Tibial nerve (tissue), 4 donors: ENCODE results near the gene PTPRF. TPM values are rescaled to one million over a fixed set of nuclear protein-coding genes. Genes with fewer than 3 reads are reported as not detected.
"Not testable (repeated sequence)": the region's sequence is repeated elsewhere in the genome, so short reads cannot be mapped to it uniquely, and the experiment has no call there.

Experiments used
- DNase-seq, 2 donors: peaks; one replicate each; pipeline ENCODE4 v3.0.0-alpha.2; 2019; ENCODE audit warnings: low spot score in 2 of 2
- H3K27ac ChIP-seq, 4 donors: fragments of 200-600 bp; sonication (generic) in 3 of 4; one replicate each; pipeline ENCODE4 v1.5.1; 2017 to 2019; ENCODE audit warnings: mild to moderate bottlenecking in 1 of 4
- H3K27me3 ChIP-seq, 2 donors: fragments of 200-600 bp; sonication (generic) in 1 of 2; one replicate each; pipeline versions ENCODE4 v1.5.1 to v1.6.0; 2017 to 2019
- H3K36me3 ChIP-seq, 3 donors: fragments of 200-600 bp; sonication (generic); one replicate each; pipeline ENCODE4 v1.5.1; 2018 to 2019
- H3K4me1 ChIP-seq, 4 donors: fragments of 200-600 bp; sonication (generic) in 3 of 4; one replicate each; pipeline ENCODE4 v1.5.1; 2017 to 2019
- H3K4me3 ChIP-seq, 4 donors: fragments of 200-600 bp; sonication (generic) in 3 of 4; one replicate each; pipeline ENCODE4 v1.5.1; 2017 to 2019; ENCODE audit warnings: mild to moderate bottlenecking in 1 of 4, moderate library complexity in 1 of 4
- H3K9me3 ChIP-seq, 4 donors: fragments of 200-600 bp; sonication (generic) in 3 of 4; one replicate each; pipeline ENCODE4 v1.5.1; 2017 to 2019
- EP300 ChIP-seq, 2 donors: sonication (generic); formaldehyde crosslinking; IDR thresholded peaks; one replicate each; pipeline ENCODE4 v1.6.1; 2017; ENCODE audit warnings: antibody characterized with exemption in 2 of 2, mild to moderate bottlenecking in 1 of 2
- POLR2A ChIP-seq, 2 donors: fragments of 450-650 bp; IDR thresholded peaks; one replicate each; pipeline ENCODE4 v1.6.1; 2017; ENCODE audit warnings: antibody characterized with exemption in 2 of 2, mild to moderate bottlenecking in 2 of 2, moderate library complexity in 2 of 2
- WGBS, 2 donors: methylation state at CpG; one replicate each; pipeline ENCODE4 v1.1.5; 2018; 5-methylcytosine and 5-hydroxymethylcytosine counted together
- total RNA-seq, 4 donors: library from RNA; depleted of rRNA; stranded (reverse); fragments of >200 nt; gene quantifications; one replicate each; pipeline ENCODE4 v1.1.0, GENCODE V29; 2016
- TF ChIP-seq, protein P1 (sequence below), 5 experiments: fragments of 200-600 bp in 3 of 5; fragments of 450-650 bp in 2 of 5; sonication (generic) in 3 of 5; IDR thresholded peaks; one replicate each; pipeline ENCODE4 v1.5.1; 2016 to 2019; ENCODE audit warnings: antibody characterized with exemption in 5 of 5, mild to moderate bottlenecking in 3 of 5, moderate library complexity in 2 of 5

Gene PTPRF
- total RNA-seq, 4 donors from 2014 or later: 72.0 to 112 (median 92.5) TPM

GRCh38 chr1:43491061-43491460, 39.6 kb upstream of the PTPRF start:
- peaks cover 0 to 52% (median 0%) of the 10 kb centered on the region in 4 donors for H3K9me3 ChIP-seq
- 84 to 94% methylated on average over 1 of the region's 1 CpG for WGBS, 2 donors
- peaks cover 0 to 5% (median 0%) of the 10 kb centered on the region in 4 donors for H3K4me1 ChIP-seq
- H3K4me3 ChIP-seq: no peak overlapping the region
- H3K27ac ChIP-seq: no peak overlapping the region
- H3K36me3 ChIP-seq: no peaks in the 10 kb centered on the region
- no peak for DNase-seq
- no peaks in the 10 kb centered on the region for H3K27me3 ChIP-seq
- no peak for TF ChIP-seq EP300 (IDR thresholded peaks at IDR 0.05)
- no peak for TF ChIP-seq POLR2A (IDR thresholded peaks at IDR 0.05)
- TF ChIP-seq, protein P1, sequence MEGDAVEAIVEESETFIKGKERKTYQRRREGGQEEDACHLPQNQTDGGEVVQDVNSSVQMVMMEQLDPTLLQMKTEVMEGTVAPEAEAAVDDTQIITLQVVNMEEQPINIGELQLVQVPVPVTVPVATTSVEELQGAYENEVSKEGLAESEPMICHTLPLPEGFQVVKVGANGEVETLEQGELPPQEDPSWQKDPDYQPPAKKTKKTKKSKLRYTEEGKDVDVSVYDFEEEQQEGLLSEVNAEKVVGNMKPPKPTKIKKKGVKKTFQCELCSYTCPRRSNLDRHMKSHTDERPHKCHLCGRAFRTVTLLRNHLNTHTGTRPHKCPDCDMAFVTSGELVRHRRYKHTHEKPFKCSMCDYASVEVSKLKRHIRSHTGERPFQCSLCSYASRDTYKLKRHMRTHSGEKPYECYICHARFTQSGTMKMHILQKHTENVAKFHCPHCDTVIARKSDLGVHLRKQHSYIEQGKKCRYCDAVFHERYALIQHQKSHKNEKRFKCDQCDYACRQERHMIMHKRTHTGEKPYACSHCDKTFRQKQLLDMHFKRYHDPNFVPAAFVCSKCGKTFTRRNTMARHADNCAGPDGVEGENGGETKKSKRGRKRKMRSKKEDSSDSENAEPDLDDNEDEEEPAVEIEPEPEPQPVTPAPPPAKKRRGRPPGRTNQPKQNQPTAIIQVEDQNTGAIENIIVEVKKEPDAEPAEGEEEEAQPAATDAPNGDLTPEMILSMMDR (IDR thresholded peaks at IDR 0.05): no peak

- 60 to 61% methylated on average over 2 of the region's 2 CpGs for WGBS, 2 donors
- no peaks in the 10 kb centered on the region for H3K27me3 ChIP-seq
- H3K4me1 ChIP-seq: peaks cover 0 to 5% (median 0%) of the 10 kb centered on the region in 4 donors
- H3K27ac ChIP-seq: no peak overlapping the region
- H3K36me3 ChIP-seq: no peaks in the 10 kb centered on the region
- peaks cover 0 to 43% (median 0%) of the 10 kb centered on the region in 4 donors for H3K9me3 ChIP-seq
- TF ChIP-seq, protein P1 (IDR thresholded peaks at IDR 0.05): no peak
- TF ChIP-seq EP300 (IDR thresholded peaks at IDR 0.05) (no peak), POLR2A (IDR thresholded peaks at IDR 0.05) (no peak)
- no peak for DNase-seq
- H3K4me3 ChIP-seq: no peak overlapping the region
Observed at GRCh38 chr1:43492826-43493225, 37.9 kb upstream of the PTPRF start.

GRCh38 chr1:43493661-43494450, 36.8 kb upstream of the PTPRF start:
- Histone ChIP-seq H3K27ac (no peak overlapping the region), H3K9me3 (peaks cover 0 to 33% (median 0%) of the 10 kb centered on the region in 4 donors), H3K36me3 (no peaks in the 10 kb centered on the region), H3K4me1 (peaks cover 0 to 5% (median 0%) of the 10 kb centered on the region in 4 donors), H3K4me3 (no peak overlapping the region), H3K27me3 (no peaks in the 10 kb centered on the region)
- no peak for DNase-seq
- WGBS, 2 donors: 30 to 32% methylated on average over 11 of the region's 11 CpGs
- TF ChIP-seq, protein P1 (IDR thresholded peaks at IDR 0.05): no peak
- no peak for TF ChIP-seq POLR2A (IDR thresholded peaks at IDR 0.05)
- TF ChIP-seq EP300 (IDR thresholded peaks at IDR 0.05): no peak

DNA sequence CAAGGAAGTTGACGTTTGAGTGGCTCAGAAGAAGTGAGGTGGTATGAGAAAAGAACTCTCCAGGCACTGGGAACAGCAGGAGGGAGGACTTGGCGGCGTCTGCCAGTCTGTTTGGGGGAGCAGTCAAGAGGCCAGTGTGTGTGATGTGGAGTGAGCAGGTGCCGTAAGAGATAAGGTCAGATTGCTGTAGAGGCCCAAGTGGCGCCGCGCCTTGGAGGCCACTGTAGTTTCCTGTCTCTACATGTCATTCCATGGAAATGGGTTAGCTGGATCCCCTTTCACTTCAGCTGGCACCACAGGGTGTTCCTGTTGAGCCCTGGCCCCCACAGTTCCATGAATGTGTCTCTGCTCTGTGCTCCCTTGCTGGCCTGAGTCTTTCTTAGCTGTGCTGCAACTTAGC, 35.5 kb upstream of the PTPRF start:
- H3K4me1 ChIP-seq: peaks cover 0 to 5% (median 0%) of the 10 kb centered on the region in 4 donors

GRCh38 chr1:43499898-43500297, 30.8 kb upstream of the PTPRF start:
- Histone ChIP-seq H3K4me3 (no peak overlapping the region), H3K27me3 (no peaks in the 10 kb centered on the region), H3K9me3 (no peaks in the 10 kb centered on the region), H3K4me1 (no peaks in the 10 kb centered on the region), H3K36me3 (no peaks in the 10 kb centered on the region), H3K27ac (no peak overlapping the region)
- DNase-seq: no peak
- 59 to 61% methylated on average over 6 of the region's 6 CpGs for WGBS, 2 donors
- TF ChIP-seq POLR2A (IDR thresholded peaks at IDR 0.05) (no peak), EP300 (IDR thresholded peaks at IDR 0.05) (no peak)
- TF ChIP-seq, protein P1 (IDR thresholded peaks at IDR 0.05): no peak

More for the DNA sequence above, 35.5 kb upstream of the PTPRF start:
- TF ChIP-seq, protein P1 (IDR thresholded peaks at IDR 0.05): no peak
- no peak for TF ChIP-seq POLR2A (IDR thresholded peaks at IDR 0.05)
- TF ChIP-seq EP300 (IDR thresholded peaks at IDR 0.05): no peak
- no peaks in the 10 kb centered on the region for H3K27me3 ChIP-seq
- 86 to 89% methylated on average over 7 of the region's 7 CpGs for WGBS, 2 donors
- H3K27ac ChIP-seq: no peak overlapping the region
- H3K36me3 ChIP-seq: no peaks in the 10 kb centered on the region
- H3K9me3 ChIP-seq: peaks cover 0 to 20% (median 0%) of the 10 kb centered on the region in 4 donors
- H3K4me3 ChIP-seq: no peak overlapping the region
- DNase-seq: no peak

- H3K27ac ChIP-seq, H3K36me3 ChIP-seq, H3K4me3 ChIP-seq, H3K9me3 ChIP-seq, DNase-seq, H3K4me1 ChIP-seq, H3K27me3 ChIP-seq: not testable (repeated sequence)
- 100% methylated on average over 1 of the region's 33 CpGs; no CpG with 5 or more reads in 1 of the 2 donors for WGBS, 2 donors
Observed at GRCh38 chr1:43501806-43502205, 28.9 kb upstream of the PTPRF start.
